Stromal cell of bone marrow (primary cell): ENCODE data around the gene THAP12.
"Not testable (repeated sequence)": the region's sequence is repeated elsewhere in the genome, so short reads cannot be mapped to it uniquely, and the experiment has no call there.

Experiments used
- DNase-seq: peaks from one replicate; pipeline ENCODE4 v3.0.0-alpha.2; 2012; ENCODE audit warnings: low read depth

The THAP12 gene

DNA sequence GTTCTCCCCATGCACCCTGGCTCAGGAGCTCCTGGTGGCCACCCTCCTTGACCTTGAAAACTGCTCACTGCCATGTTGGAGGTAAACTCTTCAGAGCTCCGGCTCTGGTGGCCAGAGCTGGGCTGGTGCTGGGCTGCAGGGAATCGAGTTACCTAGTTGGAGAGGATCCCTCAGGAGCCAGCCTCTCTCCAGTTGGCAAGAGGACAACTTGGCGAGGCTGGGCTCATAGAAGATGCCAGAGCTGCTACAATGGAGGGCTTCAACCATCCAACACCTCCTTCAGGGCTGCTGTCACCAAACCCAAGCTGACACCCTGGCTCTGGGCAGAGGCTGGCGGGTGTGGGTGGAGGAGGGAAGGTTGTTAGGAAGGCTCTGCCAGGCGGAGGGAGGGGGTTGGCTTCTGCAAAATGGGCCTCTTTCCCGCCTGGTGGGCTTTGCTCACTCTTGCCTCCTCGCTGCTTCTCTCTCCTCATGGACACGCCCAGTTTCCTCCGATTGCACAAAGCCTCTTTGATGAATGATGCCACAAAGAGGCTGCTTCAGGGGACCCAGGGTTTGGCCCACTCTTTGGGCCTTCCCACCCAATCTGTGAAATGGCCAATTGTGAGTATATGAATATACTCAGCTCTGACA is 53.1 kb downstream of the THAP12 start:
- no peak for DNase-seq

DNA sequence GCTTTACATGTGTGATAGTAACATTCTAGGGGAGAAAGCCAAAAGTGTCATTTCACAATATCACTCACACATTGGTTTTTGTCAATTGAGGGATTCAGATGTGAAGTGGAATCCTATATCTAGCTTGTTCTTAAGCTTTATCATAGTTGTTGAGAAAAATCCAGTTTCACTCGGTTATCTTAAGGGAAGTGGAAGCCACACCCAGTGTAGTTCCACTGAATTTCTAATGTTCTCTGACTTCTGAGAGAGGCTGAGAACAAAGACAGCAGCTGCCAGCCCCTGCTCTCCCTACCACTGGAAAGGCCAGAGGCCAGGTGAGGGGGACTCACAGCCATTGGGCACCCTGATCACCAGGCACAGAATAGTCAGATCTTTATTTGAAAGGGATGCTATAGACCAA is 53.7 kb downstream of the THAP12 start:
- DNase-seq: no peak

DNA sequence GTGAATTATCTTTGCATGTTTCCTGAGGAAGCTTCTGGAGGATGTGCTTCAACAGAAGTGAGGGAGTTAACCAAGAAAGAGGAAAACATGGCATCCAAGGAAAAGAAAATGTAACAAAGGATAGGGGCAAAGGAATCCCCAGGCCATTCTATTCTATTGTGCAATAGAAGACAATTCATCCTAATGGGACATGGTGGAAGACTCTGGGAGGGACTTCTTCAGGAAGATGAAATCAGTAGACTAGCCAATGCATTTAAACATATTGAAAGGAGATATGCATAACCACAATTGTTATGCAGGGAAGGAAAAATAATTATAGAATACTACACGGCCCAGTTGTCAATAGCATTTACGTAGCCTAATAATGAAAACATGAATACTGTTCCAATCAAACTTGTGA is 55.7 kb downstream of the THAP12 start:
- no peak for DNase-seq

DNA sequence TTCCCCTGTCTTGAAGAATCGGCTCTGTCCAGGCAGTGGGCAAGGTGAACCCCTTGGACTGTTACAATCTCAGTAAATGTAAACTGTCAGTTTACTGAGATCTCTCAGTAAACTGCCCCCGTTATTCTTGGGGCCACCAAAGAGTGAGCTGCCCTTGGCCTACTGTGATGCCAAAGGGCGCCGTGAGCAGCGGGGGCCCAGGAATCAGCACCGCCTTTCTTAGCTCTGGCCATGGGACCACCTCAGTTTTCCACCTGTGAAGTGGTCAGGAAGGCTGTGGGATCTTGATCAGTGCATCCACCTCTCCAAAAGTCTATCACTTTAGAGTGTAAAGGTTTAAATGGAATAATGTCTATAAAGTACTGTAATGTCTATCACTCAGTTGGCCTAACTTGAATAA is 57.1 kb downstream of the THAP12 start:
- DNase-seq: no peak

DNA sequence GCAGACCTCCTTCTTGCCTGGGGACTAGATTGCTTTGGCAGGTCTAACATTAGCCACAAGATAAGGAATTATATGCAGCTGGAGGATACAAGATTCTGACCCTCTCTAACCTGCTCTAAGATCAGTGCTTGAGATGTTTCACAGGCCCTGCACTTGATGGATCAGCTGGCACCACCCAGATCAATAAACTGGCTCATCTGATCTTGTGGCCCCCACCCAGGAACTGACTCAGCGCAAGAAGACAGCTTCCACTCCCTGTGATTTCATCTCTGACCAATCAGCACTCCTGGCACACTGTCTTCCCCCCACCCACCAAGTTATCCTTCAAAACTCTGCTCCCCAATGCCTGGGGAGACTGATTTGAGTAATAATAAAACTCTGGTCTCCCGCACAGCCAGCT is 57.6 kb downstream of the THAP12 start:
- not testable (repeated sequence) for DNase-seq

DNA sequence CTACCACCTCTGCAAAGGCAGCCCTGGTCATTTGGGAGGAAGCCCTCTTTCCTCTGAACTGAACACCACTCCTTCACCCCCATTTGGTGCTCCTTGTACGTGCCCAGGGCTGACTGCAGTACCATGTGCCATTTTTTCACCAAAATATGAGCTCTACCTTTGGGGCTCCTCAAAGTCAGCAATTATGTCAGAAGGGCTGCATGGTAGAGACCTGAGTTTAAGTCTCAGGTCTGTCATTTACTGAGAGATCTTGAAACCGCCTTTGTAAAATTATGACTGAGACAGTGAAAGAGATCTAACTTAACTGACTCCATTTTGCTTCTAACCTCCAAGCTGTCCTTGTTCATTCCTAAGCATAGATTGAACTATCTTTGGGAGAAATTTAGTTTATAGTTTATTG is 58.0 kb downstream of the THAP12 start:
- DNase-seq: no peak

DNA sequence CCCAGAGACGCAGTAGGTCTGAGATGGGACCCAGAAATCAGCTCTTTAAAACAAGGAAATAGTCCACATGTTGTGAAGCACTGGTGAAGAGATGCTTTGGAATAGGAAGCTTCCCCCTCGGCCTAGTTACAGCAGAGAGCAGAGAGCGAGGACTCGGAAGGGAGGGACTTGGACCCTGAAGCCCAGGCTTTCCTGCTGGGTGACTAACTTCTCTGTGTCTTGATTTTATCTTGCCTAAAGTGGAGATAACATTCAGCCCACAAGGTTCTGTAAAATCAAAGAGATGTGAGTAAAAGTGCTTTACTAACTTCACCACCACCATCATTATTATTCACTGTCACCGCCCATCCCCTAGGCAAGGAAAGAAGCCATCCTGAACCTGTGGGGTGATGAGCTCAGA is 58.4 kb downstream of the THAP12 start:
- no peak for DNase-seq

DNA sequence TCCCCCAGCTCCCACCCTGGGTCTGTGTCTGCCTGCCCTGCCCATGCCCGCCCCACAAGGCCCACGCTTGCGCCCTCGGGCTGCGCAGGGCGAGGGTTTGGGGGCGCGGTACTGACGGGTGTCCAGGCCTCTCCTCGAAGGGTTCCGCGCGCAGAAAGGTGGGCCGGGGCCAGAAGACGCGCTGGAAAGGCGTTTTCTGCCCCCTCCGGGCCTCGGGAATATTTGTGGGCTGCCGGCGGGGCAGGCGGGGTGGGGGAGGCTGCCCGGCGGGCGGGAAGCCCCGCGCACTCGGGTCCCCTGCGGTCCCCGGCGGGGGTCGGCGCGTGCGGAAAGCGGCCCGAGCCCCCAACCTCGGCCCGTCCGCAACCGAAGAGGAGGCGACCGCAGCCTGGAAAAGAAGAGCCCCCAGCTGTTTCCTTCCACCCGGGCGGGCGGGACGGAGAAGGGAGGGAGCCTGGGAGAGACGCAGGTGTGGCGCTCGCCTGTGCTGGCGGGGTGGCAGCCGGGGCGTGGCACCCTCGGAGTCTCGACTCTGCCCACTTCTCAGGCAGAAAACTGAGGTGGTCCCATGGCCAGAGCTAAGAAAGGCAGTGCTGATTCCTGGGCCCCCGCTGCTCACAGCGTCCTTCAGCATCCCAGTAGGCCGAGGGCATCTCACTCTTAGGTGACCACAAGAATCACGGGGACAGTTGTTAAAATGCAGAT is 59.0 kb downstream of the THAP12 start:
- no peak for DNase-seq

DNA sequence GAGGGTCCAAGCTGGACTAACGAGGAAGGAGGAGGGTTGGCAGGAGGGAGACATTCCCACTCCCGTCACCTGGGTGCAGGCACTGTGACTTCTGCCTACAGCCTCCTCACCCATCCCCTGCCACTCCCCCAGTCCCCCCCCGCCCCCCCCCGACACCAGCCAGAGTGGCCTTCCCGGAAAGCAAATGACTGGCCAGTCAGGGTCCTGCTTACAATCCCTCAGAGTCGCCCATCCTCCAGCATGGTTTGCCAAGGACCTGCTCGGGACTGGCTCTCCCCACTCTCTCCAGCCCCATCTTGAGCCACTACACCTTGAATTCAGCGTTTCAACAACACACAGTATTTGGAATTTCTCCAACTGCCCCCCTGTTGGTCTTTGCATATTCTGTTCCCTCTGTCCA is 59.6 kb downstream of the THAP12 start:
- DNase-seq: no peak

DNA sequence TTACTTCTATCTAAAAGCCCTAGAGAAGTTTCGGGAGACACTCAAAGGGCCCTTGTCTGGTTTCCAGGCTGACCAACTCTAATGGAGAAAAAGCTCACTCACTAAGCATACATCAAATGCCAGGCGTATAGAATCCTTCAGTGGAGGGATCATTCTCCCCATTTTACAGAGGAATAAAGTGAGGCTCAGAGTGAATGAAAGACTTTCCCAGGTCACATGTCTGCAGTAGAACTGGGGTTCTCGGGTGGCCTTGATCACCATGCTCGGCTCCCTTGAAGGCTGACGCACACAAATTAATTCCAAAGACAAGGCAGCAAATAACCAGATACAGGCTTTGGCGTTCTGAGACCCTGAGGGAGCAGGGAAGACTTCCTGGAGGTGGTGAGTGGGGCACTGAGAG is 60.0 kb downstream of the THAP12 start:
- DNase-seq: no peak

DNA sequence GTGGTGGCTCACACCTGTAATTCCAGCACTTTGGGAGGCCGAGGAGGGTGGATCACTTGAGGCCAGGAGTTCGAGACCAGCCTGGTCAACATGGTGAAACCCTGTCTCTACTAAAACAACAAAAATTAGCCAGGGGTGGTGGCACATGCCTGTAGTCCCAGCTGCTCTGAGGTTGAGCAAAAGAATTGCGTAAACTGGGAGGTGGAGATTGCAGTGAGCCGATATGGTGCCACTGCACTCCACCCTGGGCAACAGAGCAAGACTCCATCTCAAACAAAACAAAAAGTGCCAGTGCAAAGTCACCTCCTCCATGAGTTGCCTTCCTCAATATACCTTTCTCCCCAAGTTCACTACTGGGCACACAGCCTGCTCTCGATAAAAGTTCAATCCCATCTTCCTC is 61.1 kb downstream of the THAP12 start:
- not testable (repeated sequence) for DNase-seq

DNA sequence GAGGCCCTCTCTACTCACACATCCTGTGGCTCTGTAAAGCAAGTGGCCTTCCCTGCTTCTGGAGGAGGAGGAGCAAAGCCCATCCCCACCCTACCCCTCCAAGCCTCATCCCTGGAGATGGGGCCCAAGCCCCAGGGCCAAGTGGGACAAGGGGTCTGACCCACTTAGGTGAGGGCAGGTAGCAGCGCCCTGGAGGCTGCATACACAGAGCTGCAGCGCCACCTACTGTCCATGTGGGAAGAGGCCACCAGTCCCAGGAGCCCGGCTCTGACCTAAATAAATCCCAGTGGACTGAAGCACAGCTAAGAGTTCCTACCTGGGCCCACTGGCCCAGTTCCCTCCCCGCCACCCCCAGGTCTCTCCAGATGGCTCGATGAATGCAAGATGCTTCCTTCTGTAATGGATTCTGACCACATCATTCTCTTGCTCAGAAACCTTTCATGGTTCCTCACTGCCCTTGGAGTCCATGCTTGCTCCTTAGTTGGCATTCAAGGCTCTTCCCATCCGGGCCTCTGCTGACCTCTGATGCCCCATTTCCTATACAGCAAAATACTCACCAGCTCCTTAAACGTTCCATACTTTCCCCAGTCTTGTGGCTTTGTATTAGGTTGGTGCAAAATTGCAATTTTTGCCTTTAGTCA is 62.1 kb downstream of the THAP12 start:
- DNase-seq: peak; percentile 8

DNA sequence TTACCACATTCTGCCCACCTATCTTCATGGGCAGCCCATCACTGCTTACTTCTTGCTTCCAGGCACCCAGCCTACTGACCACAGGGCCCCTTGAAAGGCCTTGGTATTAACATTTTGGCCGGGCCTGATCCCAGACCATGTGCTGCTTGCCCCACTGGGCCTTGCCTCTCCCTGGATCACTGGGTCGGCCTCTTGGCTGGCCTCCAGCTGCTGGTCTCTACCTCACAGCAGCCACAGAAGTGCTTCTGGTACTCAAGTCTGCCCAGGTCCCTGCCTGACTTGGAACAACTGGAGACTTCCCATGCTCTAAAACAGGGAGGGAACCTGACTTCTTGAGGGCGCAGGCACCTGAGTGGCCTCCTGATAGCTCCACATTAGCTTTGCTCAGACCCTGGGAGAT is 63.6 kb downstream of the THAP12 start:
- DNase-seq: no peak

DNA sequence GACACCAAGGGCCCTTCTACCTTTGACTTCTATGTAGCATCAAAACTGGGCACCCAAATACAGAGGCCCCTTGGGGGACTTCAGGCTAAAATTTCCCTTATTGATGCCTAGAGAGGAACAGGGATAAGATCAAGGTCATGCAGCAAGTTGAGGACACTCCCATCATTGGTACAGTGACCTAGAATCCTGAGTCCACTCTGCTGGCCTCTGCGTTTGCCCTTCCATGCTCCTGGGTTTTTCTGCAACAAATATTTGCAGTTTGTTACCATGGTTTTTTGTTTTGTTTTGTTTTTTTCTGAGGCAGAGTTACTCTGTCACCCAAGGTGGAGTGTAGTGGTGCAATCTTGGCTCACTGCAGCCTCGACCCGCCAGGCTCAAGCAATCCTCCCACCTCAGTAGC is 64.2 kb downstream of the THAP12 start:
- DNase-seq: no peak

DNA sequence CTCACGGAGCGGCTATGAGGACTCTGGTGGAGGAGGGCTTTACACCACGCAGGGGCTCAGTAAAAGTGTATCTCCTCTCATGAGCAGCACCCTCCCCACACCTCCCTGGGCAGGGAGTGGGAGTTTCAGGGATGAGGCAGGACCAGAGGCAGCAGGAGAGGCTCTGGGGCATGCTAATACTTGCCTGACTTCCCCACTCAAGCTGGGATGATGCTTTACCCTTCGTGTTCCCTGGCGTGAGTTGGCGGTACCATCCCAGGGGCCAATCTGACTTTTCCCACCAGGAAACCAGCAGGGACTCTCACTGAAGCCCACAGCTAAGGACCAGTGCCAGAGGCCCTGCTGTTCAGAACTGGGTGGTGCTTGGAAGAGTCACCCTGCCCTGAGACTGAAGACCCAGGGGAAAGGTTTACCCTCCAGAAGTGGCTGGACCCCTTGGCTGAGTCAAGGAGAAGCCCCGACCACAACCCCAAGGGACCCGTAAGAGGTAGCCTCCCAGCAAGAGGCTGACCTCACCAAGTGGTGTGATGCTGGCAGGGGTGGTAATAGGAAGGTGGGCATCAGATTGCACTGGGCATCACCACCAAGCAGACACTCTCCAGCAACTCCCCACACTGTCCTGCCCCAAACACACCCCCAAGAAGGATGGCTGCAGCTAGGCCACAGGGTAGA is 65.6 kb downstream of the THAP12 start:
- DNase-seq: no peak

DNA sequence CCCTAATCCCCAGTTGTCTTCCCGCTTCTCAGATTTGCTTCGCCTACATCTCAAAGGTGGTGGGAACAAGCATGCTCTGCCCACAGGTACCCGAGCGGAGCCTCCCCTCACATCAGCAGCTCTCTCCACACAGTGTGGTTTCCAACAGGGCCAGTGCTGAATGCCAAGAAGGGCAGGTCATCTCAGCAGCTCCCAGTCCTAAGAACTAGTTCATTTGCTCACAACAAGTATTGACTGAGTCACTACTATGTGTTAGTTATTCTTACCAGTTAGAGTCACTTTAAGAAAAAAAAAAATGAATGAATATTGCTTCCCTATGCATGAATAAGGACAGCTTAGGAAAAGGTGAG is 66.2 kb downstream of the THAP12 start:
- DNase-seq: peak; percentile 32

DNA sequence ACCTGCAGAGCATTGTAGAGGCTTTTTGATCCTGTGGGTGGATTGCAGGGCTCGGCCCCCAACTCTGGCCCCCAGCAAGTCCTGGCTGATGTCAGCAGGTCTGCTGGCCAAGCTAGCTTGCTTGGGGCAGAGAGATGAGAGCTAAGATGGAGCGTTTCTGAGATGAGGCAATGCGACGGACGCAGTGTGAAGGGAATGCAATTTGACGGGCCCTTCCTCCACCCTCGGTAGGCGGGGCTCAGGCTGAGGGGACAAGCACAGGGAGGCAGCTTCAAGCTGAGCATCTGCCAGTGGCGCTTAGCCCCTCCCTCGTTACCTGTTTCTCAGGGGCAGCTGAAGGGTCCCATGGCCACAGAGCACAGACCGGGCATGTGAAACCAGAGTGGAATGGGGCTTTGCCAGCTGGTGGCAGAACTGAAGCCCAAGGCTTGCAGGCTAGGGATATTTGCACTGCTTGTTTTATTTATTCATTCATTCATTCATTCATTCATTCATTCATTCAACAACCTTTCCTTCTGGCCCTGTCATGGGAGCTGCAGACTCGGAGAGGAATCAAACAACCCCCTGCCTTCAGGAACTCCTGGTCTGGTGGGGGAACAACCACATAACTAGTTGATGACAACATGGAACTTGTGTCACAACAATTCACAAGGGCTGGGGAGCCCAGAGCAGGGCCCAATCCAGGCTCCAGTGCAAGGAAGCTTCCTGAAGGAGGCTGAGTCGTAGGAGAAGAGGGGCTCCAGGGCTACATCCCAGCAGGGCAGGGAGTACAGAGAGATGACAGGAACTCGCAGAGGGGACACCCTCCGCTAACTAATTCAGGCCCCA is 66.8 kb downstream of the THAP12 start:
- DNase-seq: no peak

DNA sequence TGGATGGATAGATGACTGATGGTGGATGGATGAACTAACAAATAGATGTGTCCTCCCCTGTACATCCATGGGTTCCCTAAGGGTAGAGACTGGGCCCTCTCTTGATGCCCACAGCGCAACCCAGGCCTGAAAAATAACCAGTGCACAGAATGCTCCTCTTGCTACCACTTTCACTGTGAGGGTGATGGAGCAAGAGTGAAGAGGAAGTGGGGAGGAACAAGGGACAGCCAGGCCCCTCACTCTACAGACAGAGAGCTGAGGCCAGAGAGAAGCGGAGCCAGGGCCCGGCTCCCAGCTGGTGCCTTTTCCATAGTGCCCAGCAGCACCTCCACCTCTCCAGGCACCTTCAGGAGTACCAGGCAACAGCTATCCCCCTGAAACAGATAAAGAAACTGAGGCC is 67.7 kb downstream of the THAP12 start:
- no peak for DNase-seq

DNA sequence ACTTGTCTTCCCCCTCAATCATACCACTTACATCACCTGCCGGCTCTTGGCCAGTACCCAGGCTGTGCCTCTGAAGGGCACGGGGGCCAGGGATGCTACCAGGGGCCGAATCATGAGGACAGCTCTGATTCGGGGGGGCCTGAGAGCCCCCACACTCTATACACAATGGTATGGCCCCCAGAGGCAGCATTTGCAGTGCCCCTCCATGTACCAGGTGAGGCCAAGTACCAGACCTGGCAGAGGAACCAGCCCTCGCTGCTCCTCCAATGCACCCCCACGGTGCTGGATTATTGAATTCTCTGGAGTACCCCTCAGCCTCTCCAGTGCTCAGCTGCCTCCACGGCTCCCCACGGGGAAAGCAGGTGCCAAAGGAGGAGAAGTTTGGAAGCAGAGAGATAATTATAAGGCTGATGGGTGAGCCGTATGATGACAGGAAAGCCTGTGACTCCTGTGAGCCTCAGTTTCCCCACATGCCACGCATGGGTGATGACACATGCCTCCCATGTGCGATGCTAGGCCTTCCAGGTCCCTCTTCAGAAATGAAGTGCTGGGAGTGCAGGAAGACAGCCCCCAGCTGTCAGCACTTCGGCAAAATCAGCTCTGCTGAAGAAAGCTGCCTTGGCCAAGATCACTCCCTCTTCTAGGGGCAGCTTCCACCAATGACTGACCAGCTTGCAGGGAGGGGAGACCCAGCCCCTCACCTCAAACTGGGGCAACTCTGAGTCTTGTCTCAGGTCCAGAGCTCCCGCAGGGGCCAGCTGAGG is 69.9 kb downstream of the THAP12 start:
- no peak for DNase-seq

DNA sequence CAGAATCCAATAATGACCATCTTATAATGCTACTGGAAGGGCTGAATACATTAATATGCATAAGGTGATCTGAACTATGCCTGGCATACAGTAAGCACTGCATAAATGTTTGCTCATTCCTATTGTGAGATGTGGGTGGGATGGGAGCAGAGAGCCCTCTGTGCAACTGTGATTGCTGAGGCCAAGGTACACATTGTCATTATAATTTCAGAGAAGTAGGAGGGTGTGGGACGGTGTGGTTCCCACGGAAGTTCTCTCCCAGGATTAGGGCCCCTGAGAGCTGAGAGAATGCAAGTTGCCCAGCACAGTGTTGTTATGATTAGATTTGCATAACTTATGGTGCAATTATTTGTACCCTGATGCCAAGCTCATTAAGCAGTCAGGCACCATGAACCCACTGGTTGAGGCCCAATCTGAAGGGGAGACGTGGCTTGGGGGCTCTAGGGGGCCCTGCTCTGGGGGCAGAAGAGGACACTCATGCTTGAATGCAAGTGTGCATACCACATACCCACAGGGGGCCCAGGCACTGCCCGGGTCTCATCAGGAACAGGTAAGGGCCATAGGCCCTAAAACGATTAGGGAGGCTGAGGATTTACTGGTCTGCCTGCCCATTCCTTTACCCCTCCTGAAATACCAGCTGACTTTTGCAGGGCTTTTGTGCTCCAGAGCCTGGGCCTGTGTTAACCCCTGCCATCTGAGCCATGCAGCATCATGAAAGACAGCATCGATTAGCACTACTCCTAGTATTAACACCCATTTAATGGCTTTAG is 72.8 kb downstream of the THAP12 start:
- DNase-seq: no peak

DNA sequence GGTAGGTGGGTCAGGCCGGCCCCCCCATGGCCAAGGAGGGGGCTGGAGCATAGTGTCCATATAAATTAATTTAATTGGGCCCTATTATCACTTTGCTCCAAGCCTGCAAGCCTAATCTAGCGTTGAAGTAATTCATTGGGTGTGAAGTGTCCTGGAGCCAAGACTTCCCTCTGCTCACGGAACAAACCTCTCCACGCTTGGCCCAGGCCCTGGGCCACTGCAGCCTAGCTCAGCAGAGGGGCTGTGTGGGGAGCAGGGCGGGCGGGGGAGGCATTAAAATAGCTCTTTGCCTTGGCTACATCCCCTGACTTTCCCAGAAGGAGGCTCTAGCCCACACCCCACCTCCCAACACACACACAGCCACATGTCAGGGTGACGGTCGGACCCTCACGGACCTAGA is 73.5 kb downstream of the THAP12 start:
- DNase-seq: no peak
